ENCODE data around the gene YKT6.

The YKT6 gene

GRCh38 chr7:44213206-44213876, 12.6 kb downstream of the YKT6 start:
- TF ChIP-seq CTCF (IDR thresholded peaks at IDR 0.05; ENCODE audit: low read depth, low read length, missing control alignments), result no peak
- no peak for DNase-seq (ENCODE audit: extremely low read depth, low read depth)
- H3K4me3 ChIP-seq (replicated peaks; ENCODE audit: low read depth, low read length), result no peak overlapping the region

- no peak overlapping the region for H3K4me3 ChIP-seq (replicated peaks; ENCODE audit: low read depth, low read length)
- no peak for DNase-seq (ENCODE audit: extremely low read depth, low read depth)
- TF ChIP-seq CTCF (IDR thresholded peaks at IDR 0.05; ENCODE audit: low read depth, low read length, missing control alignments), result no peak
Observed at GRCh38 chr7:44213877-44214388, 13.2 kb downstream of the YKT6 start.

- no peak overlapping the region for H3K4me3 ChIP-seq (replicated peaks; ENCODE audit: low read depth, low read length)
- DNase-seq (ENCODE audit: extremely low read depth, low read depth), result no peak
- no peak for TF ChIP-seq CTCF (IDR thresholded peaks at IDR 0.05; ENCODE audit: low read depth, low read length, missing control alignments)
Observed at GRCh38 chr7:44215531-44215930, 14.8 kb downstream of the YKT6 start.

GRCh38 chr7:44216019-44216418, 15.2 kb downstream of the YKT6 start:
- no peak for TF ChIP-seq CTCF (IDR thresholded peaks at IDR 0.05; ENCODE audit: low read depth, low read length, missing control alignments)
- H3K4me3 ChIP-seq (replicated peaks; ENCODE audit: low read depth, low read length), result no peak overlapping the region
- no peak for DNase-seq (ENCODE audit: extremely low read depth, low read depth)

GRCh38 chr7:44216521-44217222, 15.9 kb downstream of the YKT6 start:
- H3K4me3 ChIP-seq (replicated peaks; ENCODE audit: low read depth, low read length), result no peak overlapping the region
- no peak for DNase-seq (ENCODE audit: extremely low read depth, low read depth)
- TF ChIP-seq CTCF (IDR thresholded peaks at IDR 0.05; ENCODE audit: low read depth, low read length, missing control alignments), result no peak

- no peak for DNase-seq (ENCODE audit: extremely low read depth, low read depth)
- no peak for TF ChIP-seq CTCF (IDR thresholded peaks at IDR 0.05; ENCODE audit: low read depth, low read length, missing control alignments)
- H3K4me3 ChIP-seq (replicated peaks; ENCODE audit: low read depth, low read length), result no peak overlapping the region
Observed at GRCh38 chr7:44217223-44217714, 16.5 kb downstream of the YKT6 start.

Measured in HFF-Myc (cell line).